Measurements from ENCODE around the gene PRTFDC1. TPM values are rescaled to one million over a fixed set of nuclear protein-coding genes. Genes with fewer than 3 reads are reported as not detected.
"Not testable (repeated sequence)": the region's sequence is repeated elsewhere in the genome, so short reads cannot be mapped to it uniquely, and the experiment has no call there.

The PRTFDC1 gene
- total and polyA plus RNA-seq, 3 experiments from 2014 or later, result 1.3 to 1.6 (median 1.5) TPM

GRCh38 chr10:24926557-24926956 is 25.8 kb downstream of the PRTFDC1 start:
- Mint-ChIP-seq H3K4me3 (no peak overlapping the region), H3K27ac (peak overlapping the region in 1 of 8 donors; percentile 40), H3K4me1 (peaks cover 29 to 40% (median 33%) of the 10 kb centered on the region in 3 donors), H3K36me3 (peaks cover 6 to 23% (median 7%) of the 10 kb centered on the region in 3 donors), H3K27me3 (no peaks in the 10 kb centered on the region), H3K9me3 (peaks cover 11 to 15% (median 13%) of the 10 kb centered on the region in 5 donors)
- H3K9me3 ChIP-seq (ENCODE audit: low read length), result no peaks in the 10 kb centered on the region
- H3K27ac ChIP-seq (ENCODE audit: low read depth, low read length), result no peak overlapping the region
- ChIA-PET POLR2A (no interaction called here), CTCF (no interaction called here)
- no peaks in the 10 kb centered on the region for H3K27me3 ChIP-seq (ENCODE audit: insufficient read depth, low read length, poor library complexity, severe bottlenecking)
- H3K36me3 ChIP-seq (ENCODE audit: insufficient read depth, low read length), result no peaks in the 10 kb centered on the region
- peaks cover 6% of the 10 kb centered on the region for H3K4me1 ChIP-seq (ENCODE audit: insufficient read depth, low read length)
- no peak for DNase-seq
- H3K4me3 ChIP-seq (ENCODE audit: low read length), result no peak overlapping the region

GRCh38 chr10:24925799-24926198 is 26.6 kb downstream of the PRTFDC1 start:
- peak overlapping the region in 1 of 8 donors; percentile 10 for H3K27ac Mint-ChIP-seq
- Histone ChIP-seq H3K4me3 (ENCODE audit: low read length) (no peak overlapping the region), H3K36me3 (ENCODE audit: insufficient read depth, low read length) (no peaks in the 10 kb centered on the region), H3K27ac (ENCODE audit: low read depth, low read length) (no peak overlapping the region), H3K4me1 (ENCODE audit: insufficient read depth, low read length) (peaks cover 13% of the 10 kb centered on the region), H3K9me3 (ENCODE audit: low read length) (no peaks in the 10 kb centered on the region), H3K27me3 (ENCODE audit: insufficient read depth, low read length, poor library complexity, severe bottlenecking) (no peaks in the 10 kb centered on the region)
- H3K4me3 Mint-ChIP-seq, result no peak overlapping the region
- DNase-seq, result no peak
- ChIA-PET POLR2A (no interaction called here), CTCF (no interaction called here)
- H3K27me3 Mint-ChIP-seq, result no peaks in the 10 kb centered on the region
- peaks cover 36 to 48% (median 41%) of the 10 kb centered on the region in 3 donors for H3K4me1 Mint-ChIP-seq
- H3K36me3 Mint-ChIP-seq, result peaks cover 6 to 23% (median 7%) of the 10 kb centered on the region in 3 donors
- H3K9me3 Mint-ChIP-seq, result peaks cover 11 to 15% (median 13%) of the 10 kb centered on the region in 5 donors

DNA sequence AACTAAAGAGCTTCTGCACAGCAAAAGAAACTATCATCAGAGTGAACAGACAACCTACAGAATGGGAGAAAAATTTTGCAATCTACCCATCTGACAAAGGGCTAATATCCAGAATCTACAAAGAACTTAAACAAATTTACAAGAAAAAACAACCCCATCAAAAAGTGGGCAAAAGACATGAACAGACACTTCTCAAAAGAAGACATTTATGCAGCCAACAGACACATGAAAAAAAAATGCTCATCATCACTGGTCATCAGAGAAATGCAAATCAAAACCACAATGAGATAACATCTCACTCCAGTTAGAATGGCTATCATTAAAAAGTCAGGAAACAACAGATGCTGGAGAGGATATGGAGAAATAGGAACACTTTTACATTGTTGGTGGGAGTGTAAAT is 27.9 kb downstream of the PRTFDC1 start:
- POLR2A ChIA-PET; H3K4me3 ChIP-seq (ENCODE audit: low read length); H3K27me3 ChIP-seq (ENCODE audit: insufficient read depth, low read length, poor library complexity, severe bottlenecking); H3K27me3 Mint-ChIP-seq; H3K27ac Mint-ChIP-seq; H3K36me3 ChIP-seq (ENCODE audit: insufficient read depth, low read length); H3K9me3 ChIP-seq (ENCODE audit: low read length); H3K27ac ChIP-seq (ENCODE audit: low read depth, low read length); CTCF ChIA-PET; DNase-seq; H3K4me3 Mint-ChIP-seq: not testable (repeated sequence)
- H3K36me3 Mint-ChIP-seq, result peaks cover 2 to 23% (median 7%) of the 10 kb centered on the region in 3 donors
- peaks cover 39 to 51% (median 46%) of the 10 kb centered on the region in 3 donors for H3K4me1 Mint-ChIP-seq
- peaks cover 11 to 15% (median 13%) of the 10 kb centered on the region in 5 donors for H3K9me3 Mint-ChIP-seq
- peaks cover 18% of the 10 kb centered on the region for H3K4me1 ChIP-seq (ENCODE audit: insufficient read depth, low read length)

DNA sequence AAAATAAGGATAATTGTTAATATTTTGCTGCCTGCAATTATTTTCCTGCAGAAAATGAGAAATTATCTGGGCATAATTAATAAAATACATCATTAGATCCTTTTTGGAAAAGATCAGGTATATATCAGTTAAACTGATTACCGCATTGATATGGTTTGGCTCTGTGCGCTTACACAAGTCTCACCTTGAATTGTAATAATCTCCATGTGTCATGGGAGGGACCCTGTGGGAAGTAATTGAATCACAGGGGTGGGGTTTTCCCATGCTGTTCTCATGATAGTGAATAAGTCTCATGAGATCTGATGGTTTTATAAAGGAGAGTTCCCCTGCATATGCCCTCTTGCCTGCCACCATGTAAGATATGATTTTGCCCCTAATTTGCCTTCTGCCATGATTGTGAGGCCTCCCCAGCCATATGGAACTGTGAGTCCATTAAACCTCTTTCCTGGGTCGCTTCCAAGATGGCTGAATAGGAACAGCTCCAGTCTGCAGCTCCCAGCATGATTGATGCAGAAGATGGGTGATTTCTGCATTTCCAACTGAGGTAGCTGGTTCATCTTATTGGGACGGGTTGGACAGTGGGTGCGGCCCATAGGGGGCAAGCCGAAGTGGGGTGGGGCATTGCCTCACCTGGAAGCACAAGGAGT is 30.1 kb downstream of the PRTFDC1 start:
- H3K4me3 Mint-ChIP-seq, result peak overlapping the region in 1 of 7 donors; percentile 23
- DNase-seq; H3K9me3 ChIP-seq (ENCODE audit: low read length); H3K27ac ChIP-seq (ENCODE audit: low read depth, low read length); H3K27me3 Mint-ChIP-seq; H3K27me3 ChIP-seq (ENCODE audit: insufficient read depth, low read length, poor library complexity, severe bottlenecking); H3K36me3 ChIP-seq (ENCODE audit: insufficient read depth, low read length); H3K27ac Mint-ChIP-seq; H3K4me3 ChIP-seq (ENCODE audit: low read length); CTCF ChIA-PET: not testable (repeated sequence)
- H3K36me3 Mint-ChIP-seq, result peaks cover 2 to 23% (median 7%) of the 10 kb centered on the region in 3 donors
- H3K4me1 ChIP-seq (ENCODE audit: insufficient read depth, low read length), result peaks cover 13% of the 10 kb centered on the region
- peaks cover 11 to 15% (median 13%) of the 10 kb centered on the region in 5 donors for H3K9me3 Mint-ChIP-seq
- peaks cover 24 to 36% (median 31%) of the 10 kb centered on the region in 3 donors for H3K4me1 Mint-ChIP-seq
- POLR2A ChIA-PET, result interaction anchor here (0.6 kb wide), 1 partner anchor 198 kb away, joined by 5 read pairs; the partner anchor contains the start of gene ARHGAP21

DNA sequence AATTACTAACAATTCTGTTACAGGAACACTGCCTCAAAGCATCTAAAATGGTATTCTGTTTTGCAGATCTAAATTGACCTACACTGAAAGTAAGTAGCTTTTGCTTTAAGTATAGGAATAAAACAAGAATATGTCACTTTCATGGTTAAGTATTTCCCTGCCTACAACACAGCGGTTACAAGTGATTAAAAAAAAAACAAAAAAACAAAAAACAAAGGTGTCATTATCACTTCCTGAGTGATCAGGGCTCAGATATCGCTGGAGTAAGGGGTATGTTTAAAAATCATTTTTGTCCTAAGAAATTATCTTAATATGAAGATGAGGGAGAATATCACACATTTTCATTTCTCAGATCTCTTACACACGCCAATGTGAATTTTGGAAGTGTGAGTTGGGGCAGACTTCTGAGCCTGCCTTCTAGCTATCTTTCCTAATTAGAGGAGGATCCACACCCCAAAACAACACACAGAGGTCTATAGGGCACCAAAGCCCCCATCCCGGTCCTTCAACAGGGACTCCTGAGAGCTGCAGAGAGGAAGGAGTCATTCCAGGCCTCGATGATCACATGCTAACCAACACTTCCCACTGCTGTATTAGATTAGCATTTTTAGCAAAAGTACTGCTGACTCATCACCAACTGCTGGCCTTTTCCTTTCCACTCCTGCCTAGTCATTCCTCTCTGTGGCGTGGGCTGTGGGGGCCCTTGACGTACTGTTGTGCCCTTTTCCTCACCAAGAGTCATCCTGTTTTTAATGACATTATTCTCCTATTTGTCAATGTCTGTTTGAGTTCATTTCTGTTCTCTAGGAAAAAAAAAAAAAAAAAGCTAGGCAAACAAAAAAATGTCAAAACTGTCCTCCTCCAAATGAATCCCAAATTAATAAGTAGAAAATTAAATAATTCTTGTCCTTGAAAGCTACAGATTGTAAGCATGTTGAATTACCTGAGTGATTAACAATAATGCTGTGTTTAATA is 31.2 kb downstream of the PRTFDC1 start:
- DNase-seq, result peak in 1 of 5 donors; percentile 15
- Mint-ChIP-seq H3K4me1 (peaks cover 17 to 26% (median 26%) of the 10 kb centered on the region in 3 donors), H3K4me3 (peak overlapping the region; percentile 5 to 56 (median 41)), H3K27me3 (no peaks in the 10 kb centered on the region), H3K36me3 (peaks cover 2 to 23% (median 7%) of the 10 kb centered on the region in 3 donors), H3K9me3 (peaks cover 11 to 15% (median 13%) of the 10 kb centered on the region in 5 donors), H3K27ac (peak overlapping the region in 6 of 8 donors; percentile 20 to 75 (median 46))
- Histone ChIP-seq H3K27me3 (ENCODE audit: insufficient read depth, low read length, poor library complexity, severe bottlenecking) (no peaks in the 10 kb centered on the region), H3K4me3 (ENCODE audit: low read length) (no peak overlapping the region), H3K4me1 (ENCODE audit: insufficient read depth, low read length) (peaks cover 17% of the 10 kb centered on the region), H3K9me3 (ENCODE audit: low read length) (no peaks in the 10 kb centered on the region), H3K27ac (ENCODE audit: low read depth, low read length) (peak overlapping the region; percentile 51), H3K36me3 (ENCODE audit: insufficient read depth, low read length) (no peaks in the 10 kb centered on the region)
- ChIA-PET POLR2A (interaction anchor here (0.6 to 1.0 kb wide), 2 partner anchors 26 to 197 kb away, joined by 5 read pairs; partner anchors contain the start of gene ARHGAP21), CTCF (interaction anchor here (0.8 to 1.1 kb wide), 2 partner anchors 14 to 40 kb away, joined by 3 read pairs; no protein-coding TSS in a partner anchor)

- POLR2A ChIA-PET, result interaction anchor here (1.0 kb wide), 1 partner anchor 25 kb away, joined by 5 read pairs; no protein-coding TSS in a partner anchor
- peak overlapping the region in 1 of 8 donors; percentile 80 for H3K27ac Mint-ChIP-seq
Observed at GRCh38 chr10:24920192-24920591, 32.2 kb downstream of the PRTFDC1 start.

GRCh38 chr10:24919629-24920028 is 32.8 kb downstream of the PRTFDC1 start:
- peaks cover 17 to 29% (median 26%) of the 10 kb centered on the region in 3 donors for H3K4me1 Mint-ChIP-seq
- H3K27ac Mint-ChIP-seq, result peak overlapping the region in 2 of 8 donors; percentile 35 to 67
- H3K36me3 ChIP-seq (ENCODE audit: insufficient read depth, low read length); H3K27me3 Mint-ChIP-seq; DNase-seq; CTCF ChIA-PET; H3K27ac ChIP-seq (ENCODE audit: low read depth, low read length); H3K27me3 ChIP-seq (ENCODE audit: insufficient read depth, low read length, poor library complexity, severe bottlenecking); H3K9me3 ChIP-seq (ENCODE audit: low read length); H3K4me3 Mint-ChIP-seq; H3K4me3 ChIP-seq (ENCODE audit: low read length); POLR2A ChIA-PET: not testable (repeated sequence)
- H3K4me1 ChIP-seq (ENCODE audit: insufficient read depth, low read length), result peaks cover 21% of the 10 kb centered on the region
- H3K9me3 Mint-ChIP-seq, result peaks cover 9 to 12% (median 11%) of the 10 kb centered on the region in 5 donors
- H3K36me3 Mint-ChIP-seq, result peaks cover 0 to 18% (median 7%) of the 10 kb centered on the region in 3 donors

More at GRCh38 chr10:24920192-24920591, 32.2 kb downstream of the PRTFDC1 start:
- H3K4me1 ChIP-seq (ENCODE audit: insufficient read depth, low read length), result peaks cover 21% of the 10 kb centered on the region
- H3K27ac ChIP-seq (ENCODE audit: low read depth, low read length); H3K9me3 ChIP-seq (ENCODE audit: low read length); H3K27me3 ChIP-seq (ENCODE audit: insufficient read depth, low read length, poor library complexity, severe bottlenecking); H3K36me3 ChIP-seq (ENCODE audit: insufficient read depth, low read length); H3K27me3 Mint-ChIP-seq; H3K4me3 ChIP-seq (ENCODE audit: low read length); DNase-seq: not testable (repeated sequence)
- peaks cover 2 to 16% (median 7%) of the 10 kb centered on the region in 3 donors for H3K36me3 Mint-ChIP-seq
- H3K4me3 Mint-ChIP-seq, result peak overlapping the region in 1 of 7 donors; percentile 51
- peaks cover 11 to 15% (median 13%) of the 10 kb centered on the region in 5 donors for H3K9me3 Mint-ChIP-seq
- CTCF ChIA-PET, result interaction anchor here (0.8 to 1.1 kb wide), 2 partner anchors 13 to 39 kb away, joined by 3 read pairs; no protein-coding TSS in a partner anchor
- H3K4me1 Mint-ChIP-seq, result peaks cover 17 to 26% (median 26%) of the 10 kb centered on the region in 3 donors

Data from CD8-positive, alpha-beta memory T cell (primary cell).